K562 (cell line): ENCODE measurements around the gene ASCL2. TPM values are rescaled to one million over a fixed set of nuclear protein-coding genes. Genes with fewer than 3 reads are reported as not detected.

Experiments
- FOXO4 ChIP-seq: fragments of 450-650 bp; formaldehyde crosslinking; IDR thresholded peaks from 2 replicates; pipeline ENCODE4 v1.4.0; 2020; ENCODE audit warnings: mild to moderate bottlenecking, moderate library complexity
- HDAC1 ChIP-seq, 2 experiments: fragments of 450-650 bp; IDR thresholded peaks; 2 replicates each; pipeline ENCODE4 v1.6.1; 2016 to 2017; ENCODE audit warnings: inconsistent platforms in 1 of 2, mild to moderate bottlenecking in 1 of 2, moderate library complexity in 1 of 2
- NELFE ChIP-seq: IDR thresholded peaks from 2 replicates; pipeline ENCODE4 v1.6.1; 2011; ENCODE audit warnings: mild to moderate bottlenecking; ENCODE audit not compliant: insufficient read depth, insufficient read length
- NR0B1 ChIP-seq: fragments of 450-650 bp; IDR thresholded peaks from one replicate; pipeline ENCODE4 v1.6.1; 2018; ENCODE audit warnings: mild to moderate bottlenecking, moderate library complexity; ENCODE audit not compliant: partially characterized antibody
- TARDBP ChIP-seq: fragments of 450-650 bp; IDR thresholded peaks from 2 replicates; pipeline ENCODE4 v1.6.1; 2016
- XRCC4 ChIP-seq: IDR thresholded peaks from one replicate; pipeline ENCODE4 v1.6.1; 2011; ENCODE audit not compliant: insufficient read depth, insufficient read length; ENCODE audit errors: extremely low read depth
- ZNF12 ChIP-seq: sonication (generic); formaldehyde crosslinking; IDR thresholded peaks from 2 replicates; pipeline ENCODE4 v1.4.0; 2020; ENCODE audit warnings: mild to moderate bottlenecking, missing genetic modification reagents
- ZNF263 ChIP-seq: sonication (generic); formaldehyde crosslinking; IDR thresholded peaks from 2 replicates; pipeline ENCODE4 v1.8.0; 2022; ENCODE audit warnings: mild to moderate bottlenecking, missing genetic modification reagents, borderline replicate concordance
- ZNF274 ChIP-seq: IDR thresholded peaks from 2 replicates; pipeline ENCODE4 v1.6.1; 2011; ENCODE audit warnings: low read depth, mild to moderate bottlenecking, low read length, moderate library complexity, borderline replicate concordance
- ZNF431 ChIP-seq: sonication (generic); formaldehyde crosslinking; IDR thresholded peaks from 2 replicates; pipeline ENCODE4 v1.8.0; 2022; ENCODE audit warnings: mild to moderate bottlenecking, missing genetic modification reagents
- ZNF561 ChIP-seq: fragments of 450-650 bp; formaldehyde crosslinking; conservative IDR thresholded peaks from 2 replicates; pipeline ENCODE4 v1.4.0; 2020; ENCODE audit warnings: mild to moderate bottlenecking, moderate library complexity
- polyA plus RNA-seq, 8 experiments: library from polyadenylated mRNA; depleted of rRNA in 4 of 8; stranded (reverse) in 5 of 8; unstranded in 3 of 8; fragments of >200 nt; fragmentation: Nextera tagmentation in 2 of 8; fragmentation: Illumina TruSeq in 1 of 8; extraction: Ambion mirVana in 2 of 8; extraction: Trizol in 1 of 8; gene quantifications; 2 replicates each; pipeline versions ENCODE4 v1.2.1 to v1.2.3, GENCODE V29; 2011 to 2014; ENCODE audit warnings: inconsistent platforms in 1 of 8, missing spikeins in 1 of 8
- total RNA-seq, 7 experiments: library from RNA; depleted of rRNA in 6 of 7; stranded (reverse); fragments of >200 nt in 6 of 7; fragmentation: Illumina TruSeq in 2 of 7; extraction: Trizol in 2 of 7; gene quantifications; 2 replicates each; pipeline versions ENCODE4 v1.2.1 to v1.2.3, GENCODE V29; 2011 to 2021; ENCODE audit warnings: low replicate concordance in 1 of 7
- TF ChIP-seq, protein P1 (sequence below): fragments of 200-400 bp; formaldehyde crosslinking; IDR thresholded peaks from 2 replicates; pipeline ENCODE4 v1.6.1; 2017; ENCODE audit warnings: mild to moderate bottlenecking, low read depth, low read length, moderate library complexity
- TF ChIP-seq, protein P2 (sequence below): fragments of 200-800 bp; sonication (Bioruptor generic); IDR thresholded peaks from 2 replicates; pipeline ENCODE4 v1.6.1; 2016; ENCODE audit warnings: missing genetic modification characterization, missing compliant biosample characterization

The ASCL2 gene
- total and polyA plus RNA-seq, 9 of the 15 experiments (the other 6 are each of a cell fraction or from before 2014, with no cell fraction given), result 0.11 to 1.4 (median 0.36) TPM; not detected in 2

GRCh38 chr11:2312232-2313042, 42.0 kb upstream of the ASCL2 start (continued):
- TF ChIP-seq ZNF274, result no peak
- no peak for TF ChIP-seq XRCC4
- TF ChIP-seq, protein P1, sequence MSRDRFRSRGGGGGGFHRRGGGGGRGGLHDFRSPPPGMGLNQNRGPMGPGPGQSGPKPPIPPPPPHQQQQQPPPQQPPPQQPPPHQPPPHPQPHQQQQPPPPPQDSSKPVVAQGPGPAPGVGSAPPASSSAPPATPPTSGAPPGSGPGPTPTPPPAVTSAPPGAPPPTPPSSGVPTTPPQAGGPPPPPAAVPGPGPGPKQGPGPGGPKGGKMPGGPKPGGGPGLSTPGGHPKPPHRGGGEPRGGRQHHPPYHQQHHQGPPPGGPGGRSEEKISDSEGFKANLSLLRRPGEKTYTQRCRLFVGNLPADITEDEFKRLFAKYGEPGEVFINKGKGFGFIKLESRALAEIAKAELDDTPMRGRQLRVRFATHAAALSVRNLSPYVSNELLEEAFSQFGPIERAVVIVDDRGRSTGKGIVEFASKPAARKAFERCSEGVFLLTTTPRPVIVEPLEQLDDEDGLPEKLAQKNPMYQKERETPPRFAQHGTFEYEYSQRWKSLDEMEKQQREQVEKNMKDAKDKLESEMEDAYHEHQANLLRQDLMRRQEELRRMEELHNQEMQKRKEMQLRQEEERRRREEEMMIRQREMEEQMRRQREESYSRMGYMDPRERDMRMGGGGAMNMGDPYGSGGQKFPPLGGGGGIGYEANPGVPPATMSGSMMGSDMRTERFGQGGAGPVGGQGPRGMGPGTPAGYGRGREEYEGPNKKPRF, result no peak
- TF ChIP-seq ZNF431 (CRISPR knock-in tag), result 0 out of 2 replicates have a peak, but pooled peaks have one; percentile 3
- TF ChIP-seq, protein P2, sequence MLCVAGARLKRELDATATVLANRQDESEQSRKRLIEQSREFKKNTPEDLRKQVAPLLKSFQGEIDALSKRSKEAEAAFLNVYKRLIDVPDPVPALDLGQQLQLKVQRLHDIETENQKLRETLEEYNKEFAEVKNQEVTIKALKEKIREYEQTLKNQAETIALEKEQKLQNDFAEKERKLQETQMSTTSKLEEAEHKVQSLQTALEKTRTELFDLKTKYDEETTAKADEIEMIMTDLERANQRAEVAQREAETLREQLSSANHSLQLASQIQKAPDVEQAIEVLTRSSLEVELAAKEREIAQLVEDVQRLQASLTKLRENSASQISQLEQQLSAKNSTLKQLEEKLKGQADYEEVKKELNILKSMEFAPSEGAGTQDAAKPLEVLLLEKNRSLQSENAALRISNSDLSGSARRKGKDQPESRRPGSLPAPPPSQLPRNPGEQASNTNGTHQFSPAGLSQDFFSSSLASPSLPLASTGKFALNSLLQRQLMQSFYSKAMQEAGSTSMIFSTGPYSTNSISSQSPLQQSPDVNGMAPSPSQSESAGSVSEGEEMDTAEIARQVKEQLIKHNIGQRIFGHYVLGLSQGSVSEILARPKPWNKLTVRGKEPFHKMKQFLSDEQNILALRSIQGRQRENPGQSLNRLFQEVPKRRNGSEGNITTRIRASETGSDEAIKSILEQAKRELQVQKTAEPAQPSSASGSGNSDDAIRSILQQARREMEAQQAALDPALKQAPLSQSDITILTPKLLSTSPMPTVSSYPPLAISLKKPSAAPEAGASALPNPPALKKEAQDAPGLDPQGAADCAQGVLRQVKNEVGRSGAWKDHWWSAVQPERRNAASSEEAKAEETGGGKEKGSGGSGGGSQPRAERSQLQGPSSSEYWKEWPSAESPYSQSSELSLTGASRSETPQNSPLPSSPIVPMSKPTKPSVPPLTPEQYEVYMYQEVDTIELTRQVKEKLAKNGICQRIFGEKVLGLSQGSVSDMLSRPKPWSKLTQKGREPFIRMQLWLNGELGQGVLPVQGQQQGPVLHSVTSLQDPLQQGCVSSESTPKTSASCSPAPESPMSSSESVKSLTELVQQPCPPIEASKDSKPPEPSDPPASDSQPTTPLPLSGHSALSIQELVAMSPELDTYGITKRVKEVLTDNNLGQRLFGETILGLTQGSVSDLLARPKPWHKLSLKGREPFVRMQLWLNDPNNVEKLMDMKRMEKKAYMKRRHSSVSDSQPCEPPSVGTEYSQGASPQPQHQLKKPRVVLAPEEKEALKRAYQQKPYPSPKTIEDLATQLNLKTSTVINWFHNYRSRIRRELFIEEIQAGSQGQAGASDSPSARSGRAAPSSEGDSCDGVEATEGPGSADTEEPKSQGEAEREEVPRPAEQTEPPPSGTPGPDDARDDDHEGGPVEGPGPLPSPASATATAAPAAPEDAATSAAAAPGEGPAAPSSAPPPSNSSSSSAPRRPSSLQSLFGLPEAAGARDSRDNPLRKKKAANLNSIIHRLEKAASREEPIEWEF (CRISPR knock-in tag), result no peak
- no peak for TF ChIP-seq ZNF12
- no peak for TF ChIP-seq NR0B1
- TF ChIP-seq FOXO4 (CRISPR knock-in tag), result no peak
- no peak for TF ChIP-seq TARDBP
- TF ChIP-seq ZNF561 (CRISPR knock-in tag), result no peak
- TF ChIP-seq ZNF263 (CRISPR knock-in tag), result peak; percentile 23; the same call in 1 of the 2 replicates
- no peak for TF ChIP-seq NELFE
- TF ChIP-seq HDAC1 (IDR thresholded peaks at IDR 0.05), result no peak
- TF ChIP-seq, all 486 proteins: peak for 5
